SK-N-SH treated with all-trans-retinoic acid at 6 μM for 48 hours (cell line): Measurements from ENCODE around the gene PRUNE2.

Experiments used
- ATAC-seq: fragments of 200-7000 bp; cut with Tn5 transposase; 3 replicates; pipeline ENCODE4 v1.9.1; 2020; ENCODE audit warnings: mild to moderate bottlenecking, moderate library complexity
- ARNTL ChIP-seq: fragments of 450-650 bp; formaldehyde crosslinking; IDR thresholded peaks from 2 replicates; pipeline ENCODE4 v1.5.0; 2020; ENCODE audit warnings: low read depth, mild to moderate bottlenecking, moderate library complexity, borderline replicate concordance
- BACH2 ChIP-seq: fragments of 250-450 bp; sonication (Bioruptor Pico); IDR thresholded peaks from 2 replicates; pipeline ENCODE4 v1.9.0; 2021; ENCODE audit warnings: mild to moderate bottlenecking, borderline replicate concordance
- CSDC2 ChIP-seq: fragments of 250-450 bp; sonication (Bioruptor Pico); IDR thresholded peaks from 2 replicates; pipeline ENCODE4 v1.5.0; 2020; ENCODE audit warnings: mild to moderate bottlenecking, moderate library complexity
- ESRRG ChIP-seq: fragments of 250-450 bp; sonication (Bioruptor Pico); IDR thresholded peaks from 2 replicates; pipeline ENCODE4 v1.6.1; 2021; ENCODE audit warnings: mild to moderate bottlenecking
- GLIS3 ChIP-seq: fragments of 250-450 bp; sonication (Bioruptor Pico); IDR thresholded peaks from 2 replicates; pipeline ENCODE4 v1.5.0; 2020; ENCODE audit warnings: mild to moderate bottlenecking, moderate library complexity
- ISL1 ChIP-seq: fragments of 250-450 bp; sonication (Bioruptor Pico); IDR thresholded peaks from 2 replicates; pipeline ENCODE4 v2.1.2; 2022; ENCODE audit warnings: mild to moderate bottlenecking, moderate library complexity
- OSR1 ChIP-seq: fragments of 250-450 bp; sonication (Bioruptor Pico); IDR thresholded peaks from 2 replicates; pipeline ENCODE4 v1.8.0; 2022; ENCODE audit warnings: moderate library complexity, mild to moderate bottlenecking, inconsistent platforms
- PPARA ChIP-seq: fragments of 250-450 bp; sonication (Bioruptor Pico); IDR thresholded peaks from 2 replicates; pipeline ENCODE4 v1.5.0; 2020; ENCODE audit warnings: mild to moderate bottlenecking, borderline replicate concordance
- RARB ChIP-seq: fragments of 250-450 bp; sonication (Bioruptor Pico); IDR thresholded peaks from 2 replicates; pipeline ENCODE4 v1.8.0; 2021; ENCODE audit warnings: mild to moderate bottlenecking, moderate library complexity
- SNAI2 ChIP-seq: fragments of 250-450 bp; sonication (Bioruptor Pico); IDR thresholded peaks from 2 replicates; pipeline ENCODE4 v1.5.0; 2020; ENCODE audit warnings: mild to moderate bottlenecking, moderate library complexity
- TCF4 ChIP-seq: fragments of 250-450 bp; sonication (Bioruptor Pico); IDR thresholded peaks from 2 replicates; pipeline ENCODE4 v1.8.0; 2021; ENCODE audit warnings: mild to moderate bottlenecking, moderate library complexity, borderline replicate concordance
- ZC3H10 ChIP-seq: fragments of 250-450 bp; sonication (Bioruptor Pico); IDR thresholded peaks from 2 replicates; pipeline ENCODE4 v1.5.1; 2021; ENCODE audit warnings: mild to moderate bottlenecking, moderate library complexity
- ZFP3 ChIP-seq: fragments of 250-450 bp; sonication (Bioruptor Pico); IDR thresholded peaks from 2 replicates; pipeline ENCODE4 v1.5.0; 2020; ENCODE audit warnings: mild to moderate bottlenecking, moderate library complexity
- ZFP30 ChIP-seq: fragments of 450-650 bp; formaldehyde crosslinking; IDR thresholded peaks from 2 replicates; pipeline ENCODE4 v1.5.0; 2022; ENCODE audit warnings: mild to moderate bottlenecking, moderate library complexity
- ZNF565 ChIP-seq: fragments of 450-650 bp; formaldehyde crosslinking; conservative IDR thresholded peaks from 2 replicates; pipeline ENCODE4 v1.5.0; 2020; ENCODE audit warnings: low read depth, mild to moderate bottlenecking, moderate library complexity
- ZNF70 ChIP-seq: fragments of 450-650 bp; formaldehyde crosslinking; IDR thresholded peaks from 2 replicates; pipeline ENCODE4 v1.5.0; 2020; ENCODE audit warnings: mild to moderate bottlenecking, moderate library complexity
- ZNF8 ChIP-seq: fragments of 450-650 bp; formaldehyde crosslinking; IDR thresholded peaks from 2 replicates; pipeline ENCODE4 v1.5.0; 2020; ENCODE audit warnings: mild to moderate bottlenecking, moderate library complexity
- TF ChIP-seq, protein P1 (sequence below): fragments of 250-450 bp; sonication (Bioruptor Pico); IDR thresholded peaks from 2 replicates; pipeline ENCODE4 v1.5.0; 2020; ENCODE audit warnings: mild to moderate bottlenecking, moderate library complexity
- TF ChIP-seq, protein P2 (sequence below): fragments of 250-450 bp; sonication (Bioruptor Pico); IDR thresholded peaks from 2 replicates; pipeline ENCODE4 v1.5.1; 2021; ENCODE audit warnings: mild to moderate bottlenecking, moderate library complexity
- TF ChIP-seq, protein P3 (sequence below): fragments of 250-450 bp; sonication (Bioruptor Pico); IDR thresholded peaks from 2 replicates; pipeline ENCODE4 v1.5.1; 2020; ENCODE audit warnings: low read depth, mild to moderate bottlenecking, moderate library complexity
- TF ChIP-seq, protein P4 (sequence below): fragments of 250-450 bp; sonication (Bioruptor Pico); IDR thresholded peaks from 2 replicates; pipeline ENCODE4 v1.8.0; 2021; ENCODE audit warnings: low read depth, mild to moderate bottlenecking, moderate library complexity, borderline replicate concordance
- TF ChIP-seq, protein P5 (sequence below): fragments of 250-450 bp; sonication (Bioruptor Pico); IDR thresholded peaks from 2 replicates; pipeline ENCODE4 v1.8.0; 2020; ENCODE audit warnings: mild to moderate bottlenecking, moderate library complexity, borderline replicate concordance

PRUNE2 gene

DNA sequence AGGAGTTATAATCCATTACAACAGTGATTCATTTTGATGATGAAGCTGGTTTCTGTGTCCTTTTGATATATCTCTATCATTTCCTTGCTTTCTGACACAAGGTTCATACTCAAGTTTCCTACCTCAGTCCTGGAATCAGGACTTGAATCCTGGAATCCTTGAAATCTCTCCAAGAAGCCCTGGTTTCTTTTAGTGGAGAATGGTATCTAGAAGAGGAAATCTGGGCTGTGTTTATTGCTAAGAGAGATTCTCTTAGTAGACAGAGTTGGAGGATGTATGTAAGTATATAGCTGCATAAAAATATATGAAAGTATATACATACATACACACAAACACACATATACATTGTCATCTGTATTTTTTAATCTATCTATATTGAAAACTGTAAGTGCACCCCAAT lies 332.5 kb downstream of the PRUNE2 start (continued):
- TF ChIP-seq, protein P1, sequence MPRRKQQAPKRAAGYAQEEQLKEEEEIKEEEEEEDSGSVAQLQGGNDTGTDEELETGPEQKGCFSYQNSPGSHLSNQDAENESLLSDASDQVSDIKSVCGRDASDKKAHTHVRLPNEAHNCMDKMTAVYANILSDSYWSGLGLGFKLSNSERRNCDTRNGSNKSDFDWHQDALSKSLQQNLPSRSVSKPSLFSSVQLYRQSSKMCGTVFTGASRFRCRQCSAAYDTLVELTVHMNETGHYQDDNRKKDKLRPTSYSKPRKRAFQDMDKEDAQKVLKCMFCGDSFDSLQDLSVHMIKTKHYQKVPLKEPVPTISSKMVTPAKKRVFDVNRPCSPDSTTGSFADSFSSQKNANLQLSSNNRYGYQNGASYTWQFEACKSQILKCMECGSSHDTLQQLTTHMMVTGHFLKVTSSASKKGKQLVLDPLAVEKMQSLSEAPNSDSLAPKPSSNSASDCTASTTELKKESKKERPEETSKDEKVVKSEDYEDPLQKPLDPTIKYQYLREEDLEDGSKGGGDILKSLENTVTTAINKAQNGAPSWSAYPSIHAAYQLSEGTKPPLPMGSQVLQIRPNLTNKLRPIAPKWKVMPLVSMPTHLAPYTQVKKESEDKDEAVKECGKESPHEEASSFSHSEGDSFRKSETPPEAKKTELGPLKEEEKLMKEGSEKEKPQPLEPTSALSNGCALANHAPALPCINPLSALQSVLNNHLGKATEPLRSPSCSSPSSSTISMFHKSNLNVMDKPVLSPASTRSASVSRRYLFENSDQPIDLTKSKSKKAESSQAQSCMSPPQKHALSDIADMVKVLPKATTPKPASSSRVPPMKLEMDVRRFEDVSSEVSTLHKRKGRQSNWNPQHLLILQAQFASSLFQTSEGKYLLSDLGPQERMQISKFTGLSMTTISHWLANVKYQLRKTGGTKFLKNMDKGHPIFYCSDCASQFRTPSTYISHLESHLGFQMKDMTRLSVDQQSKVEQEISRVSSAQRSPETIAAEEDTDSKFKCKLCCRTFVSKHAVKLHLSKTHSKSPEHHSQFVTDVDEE = no peak

DNA sequence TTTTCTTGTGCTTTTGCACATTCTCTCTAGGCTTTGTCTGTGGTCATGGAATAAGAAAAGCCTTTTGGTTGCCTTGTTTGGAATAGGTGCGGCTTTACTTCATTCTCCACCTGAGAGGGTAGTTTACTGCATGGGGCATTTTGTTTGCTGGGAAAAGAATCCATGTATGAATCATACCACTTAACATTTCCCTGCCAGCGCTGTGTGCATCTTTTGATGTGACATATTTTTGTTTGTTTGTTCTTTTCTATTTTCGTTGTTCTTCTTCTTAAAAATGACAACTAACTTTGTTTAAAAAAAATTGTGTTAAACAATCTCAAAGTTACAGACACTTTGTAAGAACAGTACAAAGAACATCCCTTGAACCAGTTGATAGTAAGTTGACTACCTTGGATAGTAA lies 333.8 kb downstream of the PRUNE2 start:
- TF ChIP-seq ISL1 (CRISPR knock-in tag) = no peak
- TF ChIP-seq, protein P2, sequence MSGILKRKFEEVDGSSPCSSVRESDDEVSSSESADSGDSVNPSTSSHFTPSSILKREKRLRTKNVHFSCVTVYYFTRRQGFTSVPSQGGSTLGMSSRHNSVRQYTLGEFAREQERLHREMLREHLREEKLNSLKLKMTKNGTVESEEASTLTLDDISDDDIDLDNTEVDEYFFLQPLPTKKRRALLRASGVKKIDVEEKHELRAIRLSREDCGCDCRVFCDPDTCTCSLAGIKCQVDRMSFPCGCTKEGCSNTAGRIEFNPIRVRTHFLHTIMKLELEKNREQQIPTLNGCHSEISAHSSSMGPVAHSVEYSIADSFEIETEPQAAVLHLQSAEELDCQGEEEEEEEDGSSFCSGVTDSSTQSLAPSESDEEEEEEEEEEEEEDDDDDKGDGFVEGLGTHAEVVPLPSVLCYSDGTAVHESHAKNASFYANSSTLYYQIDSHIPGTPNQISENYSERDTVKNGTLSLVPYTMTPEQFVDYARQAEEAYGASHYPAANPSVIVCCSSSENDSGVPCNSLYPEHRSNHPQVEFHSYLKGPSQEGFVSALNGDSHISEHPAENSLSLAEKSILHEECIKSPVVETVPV = no peak
- TF ChIP-seq SNAI2 = no peak
- no peak for TF ChIP-seq PPARA (CRISPR knock-in tag)
- TF ChIP-seq BACH2 (CRISPR knock-in tag) = no peak
- TF ChIP-seq ARNTL (CRISPR knock-in tag) = no peak
- TF ChIP-seq, protein P1 = no peak
- TF ChIP-seq TCF4 = no peak
- no peak for TF ChIP-seq ZNF565 (CRISPR knock-in tag)
- no peak for TF ChIP-seq ZC3H10 (CRISPR knock-in tag)
- no peak for TF ChIP-seq GLIS3
- ATAC-seq = no peak

DNA sequence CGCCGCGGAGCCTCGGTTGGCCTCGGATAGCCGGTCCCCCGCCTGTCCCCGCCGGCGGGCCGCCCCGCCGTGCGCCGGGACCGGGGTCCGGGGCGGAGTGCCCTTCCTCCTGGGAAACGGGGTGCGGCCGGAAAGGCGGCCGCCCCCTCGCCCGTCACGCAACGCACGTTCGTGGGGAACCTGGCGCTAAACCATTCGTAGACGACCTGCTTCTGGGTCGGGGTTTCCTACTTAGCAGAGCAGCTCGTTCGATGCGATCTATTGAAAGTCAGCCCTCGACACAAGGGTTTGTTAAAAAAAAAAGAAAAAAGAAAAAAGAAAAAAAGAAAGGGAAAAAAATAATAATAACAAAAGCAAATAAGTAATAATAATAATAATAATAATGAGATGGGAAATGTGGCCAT lies 334.2 kb downstream of the PRUNE2 start:
- ATAC-seq = no peak
- TF ChIP-seq RARB (no peak), CSDC2 (CRISPR knock-in tag) (no peak), SNAI2 (no peak), ZNF8 (CRISPR knock-in tag) (no peak), ZFP30 (no peak), ESRRG (no peak), ZNF565 (CRISPR knock-in tag) (no peak), OSR1 (no peak), ZFP3 (CRISPR knock-in tag) (no peak), ZNF70 (CRISPR knock-in tag) (no peak), PPARA (CRISPR knock-in tag) (no peak), BACH2 (CRISPR knock-in tag) (no peak)
- TF ChIP-seq, protein P3, sequence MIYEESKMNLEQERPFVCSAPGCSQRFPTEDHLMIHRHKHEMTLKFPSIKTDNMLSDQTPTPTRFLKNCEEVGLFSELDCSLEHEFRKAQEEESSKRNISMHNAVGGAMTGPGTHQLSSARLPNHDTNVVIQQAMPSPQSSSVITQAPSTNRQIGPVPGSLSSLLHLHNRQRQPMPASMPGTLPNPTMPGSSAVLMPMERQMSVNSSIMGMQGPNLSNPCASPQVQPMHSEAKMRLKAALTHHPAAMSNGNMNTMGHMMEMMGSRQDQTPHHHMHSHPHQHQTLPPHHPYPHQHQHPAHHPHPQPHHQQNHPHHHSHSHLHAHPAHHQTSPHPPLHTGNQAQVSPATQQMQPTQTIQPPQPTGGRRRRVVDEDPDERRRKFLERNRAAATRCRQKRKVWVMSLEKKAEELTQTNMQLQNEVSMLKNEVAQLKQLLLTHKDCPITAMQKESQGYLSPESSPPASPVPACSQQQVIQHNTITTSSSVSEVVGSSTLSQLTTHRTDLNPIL (CRISPR knock-in tag) = no peak
- TF ChIP-seq, protein P1 = no peak
- TF ChIP-seq, protein P2 = no peak
- TF ChIP-seq, protein P4, sequence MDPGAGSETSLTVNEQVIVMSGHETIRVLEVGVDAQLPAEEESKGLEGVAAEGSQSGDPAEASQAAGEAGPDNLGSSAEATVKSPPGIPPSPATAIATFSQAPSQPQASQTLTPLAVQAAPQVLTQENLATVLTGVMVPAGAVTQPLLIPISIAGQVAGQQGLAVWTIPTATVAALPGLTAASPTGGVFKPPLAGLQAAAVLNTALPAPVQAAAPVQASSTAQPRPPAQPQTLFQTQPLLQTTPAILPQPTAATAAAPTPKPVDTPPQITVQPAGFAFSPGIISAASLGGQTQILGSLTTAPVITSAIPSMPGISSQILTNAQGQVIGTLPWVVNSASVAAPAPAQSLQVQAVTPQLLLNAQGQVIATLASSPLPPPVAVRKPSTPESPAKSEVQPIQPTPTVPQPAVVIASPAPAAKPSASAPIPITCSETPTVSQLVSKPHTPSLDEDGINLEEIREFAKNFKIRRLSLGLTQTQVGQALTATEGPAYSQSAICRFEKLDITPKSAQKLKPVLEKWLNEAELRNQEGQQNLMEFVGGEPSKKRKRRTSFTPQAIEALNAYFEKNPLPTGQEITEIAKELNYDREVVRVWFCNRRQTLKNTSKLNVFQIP (CRISPR knock-in tag) = no peak
- TF ChIP-seq, protein P5, sequence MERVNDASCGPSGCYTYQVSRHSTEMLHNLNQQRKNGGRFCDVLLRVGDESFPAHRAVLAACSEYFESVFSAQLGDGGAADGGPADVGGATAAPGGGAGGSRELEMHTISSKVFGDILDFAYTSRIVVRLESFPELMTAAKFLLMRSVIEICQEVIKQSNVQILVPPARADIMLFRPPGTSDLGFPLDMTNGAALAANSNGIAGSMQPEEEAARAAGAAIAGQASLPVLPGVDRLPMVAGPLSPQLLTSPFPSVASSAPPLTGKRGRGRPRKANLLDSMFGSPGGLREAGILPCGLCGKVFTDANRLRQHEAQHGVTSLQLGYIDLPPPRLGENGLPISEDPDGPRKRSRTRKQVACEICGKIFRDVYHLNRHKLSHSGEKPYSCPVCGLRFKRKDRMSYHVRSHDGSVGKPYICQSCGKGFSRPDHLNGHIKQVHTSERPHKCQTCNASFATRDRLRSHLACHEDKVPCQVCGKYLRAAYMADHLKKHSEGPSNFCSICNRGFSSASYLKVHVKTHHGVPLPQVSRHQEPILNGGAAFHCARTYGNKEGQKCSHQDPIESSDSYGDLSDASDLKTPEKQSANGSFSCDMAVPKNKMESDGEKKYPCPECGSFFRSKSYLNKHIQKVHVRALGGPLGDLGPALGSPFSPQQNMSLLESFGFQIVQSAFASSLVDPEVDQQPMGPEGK (CRISPR knock-in tag) = no peak
